ENCODE data around the gene FBXO10. TPM values are rescaled to one million over a fixed set of nuclear protein-coding genes. Genes with fewer than 3 reads are reported as not detected.

Gene FBXO10
- total RNA-seq, 2 donors from 2014 or later: 19.5 to 26.6 TPM

GRCh38 chr9:37592108-37592951, 16.1 kb upstream of the FBXO10 start, which contains the start of gene TOMM5:
Gene TOMM5 (minus strand): TSS chr9:37592597. CDS start chr9:37592532, 65 bp downstream.
- Mint-ChIP-seq H3K4me1 (peaks cover 8% of the 10 kb centered on the region), H3K27ac (peak within 1 kb of the TSS; percentile 95), H3K9me3 (no peaks in the 10 kb centered on the region), H3K4me3 (peak within 1 kb of the TSS; percentile 97), H3K27me3 (ENCODE audit: insufficient read depth) (peaks cover 35% of the 10 kb centered on the region), H3K36me3 (ENCODE audit: low read depth) (peaks cover 19% of the 10 kb centered on the region)
- Histone ChIP-seq H3K36me3 (ENCODE audit: control insufficient read depth, insufficient read depth, low read length) (peaks cover 26% of the 10 kb centered on the region), H3K27ac (ENCODE audit: low read depth, low read length) (peak within 1 kb of the TSS; percentile 83), H3K27me3 (ENCODE audit: control insufficient read depth, insufficient read depth, low read length, poor library complexity, severe bottlenecking) (peaks cover 26% of the 10 kb centered on the region), H3K9ac (ENCODE audit: extremely low read depth, low read length, poor library complexity, severe bottlenecking) (peak within 1 kb of the TSS; percentile 91), H3K4me1 (ENCODE audit: control insufficient read depth, insufficient read depth, low read length) (no peaks in the 10 kb centered on the region), H3K4me3 (ENCODE audit: low read length) (peak within 1 kb of the TSS; percentile 95), H3K9me3 (ENCODE audit: control insufficient read depth, low read length) (no peaks in the 10 kb centered on the region)
- WGBS, 2 experiments (ENCODE audit: insufficient coverage in 1 of 2, insufficient read length in 1 of 2): 0 to 1% methylated on average over 37 to 67 of the region's 72 CpGs
- DNase-seq: peak; percentile 96
- TF ChIP-seq CTCF (conservative IDR thresholded peaks at IDR 0.05): no peak

- no peak overlapping the region for H3K4me3 Mint-ChIP-seq
- H3K27ac Mint-ChIP-seq: no peak overlapping the region
- no peak for TF ChIP-seq CTCF (conservative IDR thresholded peaks at IDR 0.05)
- H3K27me3 ChIP-seq (ENCODE audit: control insufficient read depth, insufficient read depth, low read length, poor library complexity, severe bottlenecking): no peaks in the 10 kb centered on the region
- no peak overlapping the region for H3K4me3 ChIP-seq (ENCODE audit: low read length)
- no peak for DNase-seq
- H3K4me1 ChIP-seq (ENCODE audit: control insufficient read depth, insufficient read depth, low read length): no peaks in the 10 kb centered on the region
- peaks cover under 1% of the 10 kb centered on the region for H3K27me3 Mint-ChIP-seq (ENCODE audit: insufficient read depth)
- no peak overlapping the region for H3K9ac ChIP-seq (ENCODE audit: extremely low read depth, low read length, poor library complexity, severe bottlenecking)
- no peaks in the 10 kb centered on the region for H3K9me3 Mint-ChIP-seq
- no peak overlapping the region for H3K27ac ChIP-seq (ENCODE audit: low read depth, low read length)
- H3K36me3 Mint-ChIP-seq (ENCODE audit: low read depth): peaks cover 48% of the 10 kb centered on the region
- 100% methylated on average over 2 to 4 of the region's 4 CpGs for WGBS, 2 experiments (ENCODE audit: insufficient coverage in 1 of 2, insufficient read length in 1 of 2)
- no peaks in the 10 kb centered on the region for H3K9me3 ChIP-seq (ENCODE audit: control insufficient read depth, low read length)
- peaks cover 8% of the 10 kb centered on the region for H3K4me1 Mint-ChIP-seq
- H3K36me3 ChIP-seq (ENCODE audit: control insufficient read depth, insufficient read depth, low read length): peaks cover 73% of the 10 kb centered on the region
Measured at GRCh38 chr9:37587521-37587920, 11.3 kb upstream of the FBXO10 start.

GRCh38 chr9:37583522-37584121, 7.4 kb upstream of the FBXO10 start:
- Mint-ChIP-seq H3K4me1 (no peaks in the 10 kb centered on the region), H3K9me3 (no peaks in the 10 kb centered on the region), H3K27ac (no peak overlapping the region), H3K27me3 (ENCODE audit: insufficient read depth) (no peaks in the 10 kb centered on the region), H3K36me3 (ENCODE audit: low read depth) (peaks cover 44% of the 10 kb centered on the region), H3K4me3 (no peak overlapping the region)
- H3K27ac ChIP-seq (ENCODE audit: low read depth, low read length): no peak overlapping the region
- no peak overlapping the region for H3K9ac ChIP-seq (ENCODE audit: extremely low read depth, low read length, poor library complexity, severe bottlenecking)
- H3K4me1 ChIP-seq (ENCODE audit: control insufficient read depth, insufficient read depth, low read length): no peaks in the 10 kb centered on the region
- H3K36me3 ChIP-seq (ENCODE audit: control insufficient read depth, insufficient read depth, low read length): peaks cover 86% of the 10 kb centered on the region
- H3K4me3 ChIP-seq (ENCODE audit: low read length): no peak overlapping the region
- TF ChIP-seq CTCF (conservative IDR thresholded peaks at IDR 0.05): no peak
- WGBS, 2 experiments (ENCODE audit: insufficient coverage in 1 of 2, insufficient read length in 1 of 2): 88 to 100% methylated on average over 2 to 3 of the region's 3 CpGs
- DNase-seq: no peak
- H3K27me3 ChIP-seq (ENCODE audit: control insufficient read depth, insufficient read depth, low read length, poor library complexity, severe bottlenecking): no peaks in the 10 kb centered on the region
- H3K9me3 ChIP-seq (ENCODE audit: control insufficient read depth, low read length): no peaks in the 10 kb centered on the region

Data from endodermal cell (in vitro differentiated cells).